Measurements from ENCODE around the gene RFPL1. TPM values are rescaled to one million over a fixed set of nuclear protein-coding genes. Genes with fewer than 3 reads are reported as not detected.

Gene RFPL1
- total RNA-seq, 1 donor from 2014 or later = not detected

DNA sequence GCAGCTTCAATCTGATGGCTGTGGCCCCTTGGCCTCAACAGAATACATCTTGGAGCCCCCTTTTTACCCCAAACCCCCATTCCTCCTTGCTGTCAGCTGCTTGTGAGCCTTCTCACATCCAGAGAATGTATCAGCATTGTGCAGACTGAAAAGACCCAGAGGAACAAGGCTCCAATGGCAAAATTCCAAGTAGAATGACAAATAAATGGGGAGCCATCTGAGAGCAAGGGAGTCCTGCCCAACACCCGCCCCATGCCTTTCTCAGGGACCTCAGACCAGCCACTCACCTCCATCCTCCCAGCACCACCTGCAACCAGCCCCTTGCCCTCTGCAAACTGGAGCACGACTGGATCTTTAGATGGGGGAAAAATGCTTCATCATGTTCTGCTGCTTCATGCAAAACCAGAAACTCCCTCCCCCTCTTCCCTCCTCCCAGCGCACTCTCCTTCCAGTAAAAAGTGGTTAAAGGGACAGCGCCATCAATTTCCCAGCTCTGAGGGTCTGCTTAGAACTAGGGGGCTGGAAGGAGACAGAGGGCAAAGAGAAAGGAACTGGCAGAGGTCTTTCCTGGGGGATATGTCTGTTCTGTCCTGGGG is 39.4 kb downstream of the RFPL1 start:
- Histone ChIP-seq H3K4me3 (ENCODE audit: low read depth, low read length) (no peak overlapping the region), H3K27me3 (ENCODE audit: control insufficient read depth, insufficient read depth, low read length) (peaks cover 74% of the 10 kb centered on the region), H3K36me3 (ENCODE audit: control insufficient read depth, insufficient read depth, low read length) (no peaks in the 10 kb centered on the region)
- TF ChIP-seq, protein P1, sequence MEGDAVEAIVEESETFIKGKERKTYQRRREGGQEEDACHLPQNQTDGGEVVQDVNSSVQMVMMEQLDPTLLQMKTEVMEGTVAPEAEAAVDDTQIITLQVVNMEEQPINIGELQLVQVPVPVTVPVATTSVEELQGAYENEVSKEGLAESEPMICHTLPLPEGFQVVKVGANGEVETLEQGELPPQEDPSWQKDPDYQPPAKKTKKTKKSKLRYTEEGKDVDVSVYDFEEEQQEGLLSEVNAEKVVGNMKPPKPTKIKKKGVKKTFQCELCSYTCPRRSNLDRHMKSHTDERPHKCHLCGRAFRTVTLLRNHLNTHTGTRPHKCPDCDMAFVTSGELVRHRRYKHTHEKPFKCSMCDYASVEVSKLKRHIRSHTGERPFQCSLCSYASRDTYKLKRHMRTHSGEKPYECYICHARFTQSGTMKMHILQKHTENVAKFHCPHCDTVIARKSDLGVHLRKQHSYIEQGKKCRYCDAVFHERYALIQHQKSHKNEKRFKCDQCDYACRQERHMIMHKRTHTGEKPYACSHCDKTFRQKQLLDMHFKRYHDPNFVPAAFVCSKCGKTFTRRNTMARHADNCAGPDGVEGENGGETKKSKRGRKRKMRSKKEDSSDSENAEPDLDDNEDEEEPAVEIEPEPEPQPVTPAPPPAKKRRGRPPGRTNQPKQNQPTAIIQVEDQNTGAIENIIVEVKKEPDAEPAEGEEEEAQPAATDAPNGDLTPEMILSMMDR (IDR thresholded peaks at IDR 0.05; ENCODE audit: insufficient read depth, low read length, poor library complexity, severe bottlenecking) = no peak
- DNase-seq (ENCODE audit: low read depth) = no peak

DNA sequence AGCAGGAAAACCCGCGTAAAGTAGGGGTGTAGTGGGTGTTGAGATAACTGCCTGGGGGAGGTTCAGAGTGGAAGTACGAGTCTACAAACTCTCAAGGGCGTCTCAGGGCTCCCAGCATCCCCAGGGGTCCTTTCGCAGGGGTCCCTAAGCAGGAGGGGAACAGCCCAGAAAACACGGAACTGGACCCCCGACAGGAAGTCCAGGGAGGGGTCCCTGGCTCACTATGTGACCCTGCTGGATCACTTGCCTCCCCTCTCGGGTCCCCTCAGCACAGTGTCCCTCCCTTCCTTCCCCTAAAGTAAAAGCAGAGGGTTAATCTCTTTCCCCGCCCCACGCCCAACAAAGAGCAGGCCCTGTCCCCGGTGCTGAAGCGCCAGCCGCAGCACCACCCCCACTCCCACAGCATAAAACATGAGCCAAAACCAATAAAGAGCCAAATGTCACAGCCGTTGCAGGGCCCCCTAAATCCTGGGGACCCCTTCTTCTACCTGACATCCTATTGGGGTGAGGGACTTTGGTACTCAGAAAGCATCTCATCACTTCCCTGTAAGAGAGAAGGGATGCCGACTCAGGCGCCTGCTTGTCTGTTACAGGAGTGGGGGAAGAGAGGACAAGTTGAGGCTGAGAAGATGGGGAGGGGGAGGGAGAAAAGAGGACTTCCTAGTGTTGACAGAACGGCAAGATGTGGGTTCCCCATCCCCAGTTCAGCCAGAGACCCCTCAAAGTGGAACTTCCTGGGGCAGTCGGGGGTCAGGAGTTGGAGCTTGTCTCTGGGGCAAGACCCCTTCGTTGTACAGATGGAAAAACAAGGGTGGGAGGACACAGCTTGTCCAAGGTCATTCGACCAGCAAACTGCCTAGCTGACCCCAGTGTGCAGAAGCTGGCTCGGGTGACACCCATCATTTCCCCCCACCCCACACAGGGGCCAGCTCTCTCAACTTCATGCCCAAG is 40.2 kb downstream of the RFPL1 start:
- Histone ChIP-seq H3K36me3 (ENCODE audit: control insufficient read depth, insufficient read depth, low read length) (no peaks in the 10 kb centered on the region), H3K27me3 (ENCODE audit: control insufficient read depth, insufficient read depth, low read length) (peaks cover 74% of the 10 kb centered on the region), H3K4me3 (ENCODE audit: low read depth, low read length) (no peak overlapping the region)
- TF ChIP-seq, protein P1 (IDR thresholded peaks at IDR 0.05; ENCODE audit: insufficient read depth, low read length, poor library complexity, severe bottlenecking) = no peak
- DNase-seq (ENCODE audit: low read depth) = no peak

DNA sequence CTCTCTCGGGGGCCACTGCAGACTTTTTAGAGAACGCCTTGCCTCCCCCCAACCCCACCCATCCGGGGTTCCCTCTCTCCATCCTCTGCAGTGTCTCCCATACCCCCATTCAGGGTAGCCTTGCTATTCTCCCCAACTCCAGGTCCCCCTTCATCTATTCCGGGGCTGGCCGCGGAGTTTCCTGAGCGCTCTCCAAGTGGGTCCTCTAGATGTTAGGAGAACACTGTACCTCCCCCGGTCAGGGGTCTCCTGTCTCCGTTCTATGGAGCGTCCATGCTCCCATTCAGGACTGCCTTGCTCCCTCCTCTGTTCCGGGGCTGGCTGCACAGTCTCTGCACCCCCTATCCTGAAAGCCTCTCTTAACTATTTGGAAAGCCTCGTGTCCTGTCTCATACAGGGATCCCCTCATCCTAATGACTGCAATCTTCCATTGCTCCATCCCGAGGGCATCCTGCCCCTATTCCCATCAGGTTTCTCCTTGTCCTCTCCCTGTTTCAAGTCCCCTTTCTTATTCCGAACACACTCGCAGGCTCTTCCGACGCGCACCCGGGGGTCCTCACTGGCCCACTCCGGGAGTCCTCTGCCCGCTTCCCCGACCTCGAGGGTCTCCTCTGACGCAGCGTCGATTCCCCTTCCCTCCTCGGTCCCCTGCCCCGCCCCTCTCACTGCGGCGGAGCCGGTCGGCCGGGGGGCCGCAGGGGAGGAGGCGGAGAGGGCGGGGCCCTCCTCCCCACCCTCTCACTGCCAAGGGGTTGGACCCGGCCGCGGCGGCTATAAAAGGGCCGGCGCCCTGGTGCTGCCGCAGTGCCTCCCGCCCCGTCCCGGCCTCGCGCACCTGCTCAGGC is 41.3 kb downstream of the RFPL1 start, which contains the start of gene NEFH:
TSS of gene NEFH (plus strand) at position 802 of the 845 bp plus-strand sequence. CDS start 45 bp downstream, outside the sequence.
- DNase-seq (ENCODE audit: low read depth) = no peak
- peaks cover 70% of the 10 kb centered on the region for H3K27me3 ChIP-seq (ENCODE audit: control insufficient read depth, insufficient read depth, low read length)
- peak within 1 kb of the TSS; percentile 1 for H3K4me3 ChIP-seq (ENCODE audit: low read depth, low read length)
- TF ChIP-seq, protein P1 (IDR thresholded peaks at IDR 0.05; ENCODE audit: insufficient read depth, low read length, poor library complexity, severe bottlenecking) = no peak
- no peaks in the 10 kb centered on the region for H3K36me3 ChIP-seq (ENCODE audit: control insufficient read depth, insufficient read depth, low read length)

DNA sequence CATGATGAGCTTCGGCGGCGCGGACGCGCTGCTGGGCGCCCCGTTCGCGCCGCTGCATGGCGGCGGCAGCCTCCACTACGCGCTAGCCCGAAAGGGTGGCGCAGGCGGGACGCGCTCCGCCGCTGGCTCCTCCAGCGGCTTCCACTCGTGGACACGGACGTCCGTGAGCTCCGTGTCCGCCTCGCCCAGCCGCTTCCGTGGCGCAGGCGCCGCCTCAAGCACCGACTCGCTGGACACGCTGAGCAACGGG is 41.8 kb downstream of the RFPL1 start:
- Histone ChIP-seq H3K36me3 (ENCODE audit: control insufficient read depth, insufficient read depth, low read length) (no peaks in the 10 kb centered on the region), H3K27me3 (ENCODE audit: control insufficient read depth, insufficient read depth, low read length) (peaks cover 69% of the 10 kb centered on the region), H3K4me3 (ENCODE audit: low read depth, low read length) (peak overlapping the region; percentile 1)
- DNase-seq (ENCODE audit: low read depth) = no peak
- TF ChIP-seq, protein P1 (IDR thresholded peaks at IDR 0.05; ENCODE audit: insufficient read depth, low read length, poor library complexity, severe bottlenecking) = no peak

DNA sequence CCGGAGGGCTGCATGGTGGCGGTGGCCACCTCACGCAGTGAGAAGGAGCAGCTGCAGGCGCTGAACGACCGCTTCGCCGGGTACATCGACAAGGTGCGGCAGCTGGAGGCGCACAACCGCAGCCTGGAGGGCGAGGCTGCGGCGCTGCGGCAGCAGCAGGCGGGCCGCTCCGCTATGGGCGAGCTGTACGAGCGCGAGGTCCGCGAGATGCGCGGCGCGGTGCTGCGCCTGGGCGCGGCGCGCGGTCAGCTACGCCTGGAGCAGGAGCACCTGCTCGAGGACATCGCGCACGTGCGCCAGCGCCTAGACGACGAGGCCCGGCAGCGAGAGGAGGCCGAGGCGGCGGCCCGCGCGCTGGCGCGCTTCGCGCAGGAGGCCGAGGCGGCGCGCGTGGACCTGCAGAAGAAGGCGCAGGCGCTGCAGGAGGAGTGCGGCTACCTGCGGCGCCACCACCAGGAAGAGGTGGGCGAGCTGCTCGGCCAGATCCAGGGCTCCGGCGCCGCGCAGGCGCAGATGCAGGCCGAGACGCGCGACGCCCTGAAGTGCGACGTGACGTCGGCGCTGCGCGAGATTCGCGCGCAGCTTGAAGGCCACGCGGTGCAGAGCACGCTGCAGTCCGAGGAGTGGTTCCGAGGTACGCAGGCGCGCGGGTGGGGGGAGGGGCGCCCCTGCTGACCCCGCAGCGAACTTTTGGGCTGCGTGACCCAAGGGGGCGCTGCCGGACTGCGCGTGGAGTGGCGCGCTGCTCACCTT is 42.3 kb downstream of the RFPL1 start:
- no peak for DNase-seq (ENCODE audit: low read depth)
- peak overlapping the region; percentile 6 for H3K4me3 ChIP-seq (ENCODE audit: low read depth, low read length)
- H3K36me3 ChIP-seq (ENCODE audit: control insufficient read depth, insufficient read depth, low read length) = no peaks in the 10 kb centered on the region
- H3K27me3 ChIP-seq (ENCODE audit: control insufficient read depth, insufficient read depth, low read length) = peaks cover 66% of the 10 kb centered on the region
- TF ChIP-seq, protein P1 (IDR thresholded peaks at IDR 0.05; ENCODE audit: insufficient read depth, low read length, poor library complexity, severe bottlenecking) = no peak

Data from kidney epithelial cell (primary cell).